NCI-H82 (cell line): ENCODE results near the gene EIF2S3B.

Experiments used
- DNase-seq: peaks from one replicate; lab custom pipeline; 2025; lab: John Stamatoyannopoulos, UW

EIF2S3B gene

DNA sequence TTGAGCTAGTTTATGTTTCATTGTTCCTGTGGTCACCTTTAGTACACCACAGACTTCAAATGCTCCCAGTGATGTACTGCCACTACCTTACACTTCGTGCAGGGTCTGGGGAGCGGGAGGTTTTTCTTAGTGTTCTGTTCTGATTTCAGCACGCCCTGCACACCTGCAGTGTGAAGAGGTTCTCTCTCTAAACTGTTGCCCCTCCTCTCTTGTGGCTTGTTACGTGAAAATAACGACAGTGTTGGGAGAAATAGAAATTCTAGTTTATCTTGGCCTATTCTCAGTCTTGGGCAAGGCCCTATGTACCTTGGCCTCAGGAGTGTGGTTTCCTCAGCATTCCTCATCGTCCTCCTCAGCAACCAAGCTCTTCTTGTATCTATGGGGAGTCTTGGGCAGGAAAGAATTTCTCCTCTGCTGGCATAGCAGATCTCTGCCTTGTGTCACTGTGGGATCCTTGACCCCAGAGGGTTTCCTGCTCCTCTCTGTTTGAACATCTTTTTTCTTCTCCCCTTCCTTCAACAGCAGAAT, 48.6 kb downstream of the EIF2S3B start:
- DNase-seq, result no peak

DNA sequence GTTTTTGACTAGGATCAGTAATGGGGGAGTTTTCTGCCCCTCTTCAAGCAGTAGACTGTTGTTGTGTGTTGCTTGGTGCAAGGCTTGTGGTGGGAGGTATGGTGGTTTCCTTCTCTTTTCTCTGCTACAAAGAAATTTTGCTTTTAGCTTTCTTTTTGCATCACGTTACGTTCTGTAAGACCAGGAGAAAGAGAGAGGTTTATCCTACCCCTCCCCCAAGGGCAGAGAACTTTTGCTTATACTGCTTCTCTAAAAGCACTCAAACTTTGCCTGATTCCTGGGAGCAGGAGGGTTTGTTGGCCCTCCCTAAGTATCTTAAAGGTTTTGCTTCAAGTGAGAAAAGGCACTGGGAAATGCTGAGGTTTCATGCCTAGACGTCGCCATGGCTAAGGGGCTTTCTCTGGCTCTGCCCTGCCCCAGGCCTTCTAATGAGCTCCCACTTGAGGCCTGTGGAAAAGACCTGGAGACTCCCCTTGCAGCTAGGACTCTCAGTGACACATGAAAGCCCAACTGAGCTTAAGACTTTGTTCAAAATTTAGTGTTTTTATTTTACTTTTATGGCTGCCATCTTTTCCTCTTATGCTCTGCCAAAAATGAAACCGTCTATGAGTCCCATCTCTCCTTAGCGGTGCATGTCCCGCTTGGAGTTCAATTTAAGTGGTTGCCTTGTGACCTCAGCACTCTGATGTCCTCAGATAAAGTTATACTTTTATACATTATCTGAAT, 49.2 kb downstream of the EIF2S3B start:
- DNase-seq, result no peak

DNA sequence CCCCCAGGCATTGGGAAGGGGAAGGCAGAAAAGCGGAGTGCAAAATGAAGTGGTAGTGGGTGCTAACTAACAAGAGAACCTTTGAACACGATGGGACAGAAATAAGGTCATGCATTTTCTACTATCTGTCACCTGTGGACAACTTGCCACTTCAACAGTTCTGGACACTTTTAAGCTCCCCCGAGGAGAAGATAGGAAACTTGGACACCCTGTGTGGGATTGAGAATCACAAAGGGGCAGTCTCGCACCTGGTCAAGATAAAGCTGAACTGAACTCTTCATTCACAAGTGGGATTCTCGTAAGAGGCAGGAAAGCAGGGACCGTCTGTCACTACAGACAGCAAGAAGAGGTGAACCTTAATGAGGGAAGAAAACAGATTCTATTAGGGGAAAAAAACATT, 51.6 kb downstream of the EIF2S3B start:
- no peak for DNase-seq

DNA sequence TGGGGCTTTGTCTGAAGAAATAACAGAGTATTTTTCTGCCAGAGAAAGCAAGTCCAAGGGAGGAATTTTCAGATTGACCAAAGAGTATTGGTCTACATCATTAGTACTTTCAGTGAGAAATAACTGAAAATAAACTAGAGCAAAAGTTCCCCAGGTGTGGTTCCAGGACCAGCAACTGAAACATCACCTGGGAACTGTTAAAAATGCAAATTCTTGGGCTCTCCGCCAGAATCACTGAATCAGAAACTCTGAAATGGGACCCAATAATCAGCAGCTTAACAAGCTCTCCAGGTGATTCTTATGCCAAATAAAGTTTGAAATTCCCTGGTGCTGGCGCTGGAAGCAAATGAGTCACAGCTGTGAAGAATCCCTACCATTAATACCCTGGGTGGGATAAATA, 52.1 kb downstream of the EIF2S3B start:
- DNase-seq, result no peak
